Esophagus squamous epithelium (tissue), 4 donors: ENCODE data around the gene RAB27B.

Experiments
- CTCF ChIP-seq, 6 experiments: fragments of 450-650 bp in 4 of 6; fragments of 200-600 bp in 2 of 6; sonication (generic) in 2 of 6; IDR thresholded peaks; one replicate each; pipeline ENCODE4 v1.5.1; 2016 to 2019; ENCODE audit warnings: antibody characterized with exemption in 6 of 6, mild to moderate bottlenecking in 4 of 6, moderate library complexity in 4 of 6
- POLR2A ChIP-seq, 4 donors: fragments of 450-650 bp; IDR thresholded peaks; one replicate each; pipeline ENCODE4 v1.6.1; 2017; ENCODE audit warnings: antibody characterized with exemption in 4 of 4, mild to moderate bottlenecking in 4 of 4, moderate library complexity in 3 of 4

GRCh38 chr18:54830260-54830659 lies 2.0 kb downstream of the RAB27B start:
- no peak for TF ChIP-seq POLR2A (IDR thresholded peaks at IDR 0.05)
- no peak for TF ChIP-seq CTCF (IDR thresholded peaks at IDR 0.05)
